Colonic mucosa (tissue), 4 donors: Measurements from ENCODE around the gene CDH4. TPM values are rescaled to one million over a fixed set of nuclear protein-coding genes. Genes with fewer than 3 reads are reported as not detected.

Experiments used
- DNase-seq: peaks from one replicate; pipeline ENCODE4 v3.0.0-alpha.2; 2020
- H3K27ac ChIP-seq: fragments of 200-600 bp; one replicate; pipeline ENCODE4 v1.8.0; 2021
- H3K27me3 ChIP-seq: fragments of 200-600 bp; one replicate; pipeline ENCODE4 v1.8.0; 2021
- H3K36me3 ChIP-seq: fragments of 200-600 bp; one replicate; pipeline ENCODE4 v1.8.0; 2021
- H3K4me1 ChIP-seq: fragments of 200-600 bp; one replicate; pipeline ENCODE4 v1.8.0; 2021; ENCODE audit warnings: mild to moderate bottlenecking
- H3K4me3 ChIP-seq: fragments of 200-600 bp; one replicate; pipeline ENCODE4 v1.8.0; 2021
- H3K9ac ChIP-seq, 2 donors: one replicate each; pipeline ENCODE4 v1.7.0; 2013; ENCODE audit warnings: control low read depth in 2 of 2, low read depth in 2 of 2, low read length in 2 of 2
- H3K9me3 ChIP-seq: fragments of 200-600 bp; one replicate; pipeline ENCODE4 v1.8.0; 2021
- intact Hi-C: fragments of 100-400 bp; cut with DNase I; formaldehyde crosslinking; loops from one replicate; pipeline ENCODE4 v1.14.1; 2022
- total RNA-seq, 2 donors: library from RNA; stranded (reverse); fragmentation: NEBNext Ultra II Directional in 1 of 2; extraction: Animal tissue kit (Norgen Biotek cat#: 25700) in 1 of 2; gene quantifications; one replicate each; pipeline ENCODE4 v1.2.1, GENCODE V29; 2021
- TF ChIP-seq, protein P1 (sequence below): fragments of 200-600 bp; IDR thresholded peaks from one replicate; pipeline ENCODE4 v1.8.0; 2022; ENCODE audit warnings: antibody characterized with exemption, mild to moderate bottlenecking
- donor health status: healthy.
- donor health status: DM: no; HTN: no; CAD: no.
- donor health status: DM: no; HTN: no; CAD: no.

Gene CDH4
- total RNA-seq, 2 donors from 2014 or later: 0.08 TPM; not detected in 1

DNA sequence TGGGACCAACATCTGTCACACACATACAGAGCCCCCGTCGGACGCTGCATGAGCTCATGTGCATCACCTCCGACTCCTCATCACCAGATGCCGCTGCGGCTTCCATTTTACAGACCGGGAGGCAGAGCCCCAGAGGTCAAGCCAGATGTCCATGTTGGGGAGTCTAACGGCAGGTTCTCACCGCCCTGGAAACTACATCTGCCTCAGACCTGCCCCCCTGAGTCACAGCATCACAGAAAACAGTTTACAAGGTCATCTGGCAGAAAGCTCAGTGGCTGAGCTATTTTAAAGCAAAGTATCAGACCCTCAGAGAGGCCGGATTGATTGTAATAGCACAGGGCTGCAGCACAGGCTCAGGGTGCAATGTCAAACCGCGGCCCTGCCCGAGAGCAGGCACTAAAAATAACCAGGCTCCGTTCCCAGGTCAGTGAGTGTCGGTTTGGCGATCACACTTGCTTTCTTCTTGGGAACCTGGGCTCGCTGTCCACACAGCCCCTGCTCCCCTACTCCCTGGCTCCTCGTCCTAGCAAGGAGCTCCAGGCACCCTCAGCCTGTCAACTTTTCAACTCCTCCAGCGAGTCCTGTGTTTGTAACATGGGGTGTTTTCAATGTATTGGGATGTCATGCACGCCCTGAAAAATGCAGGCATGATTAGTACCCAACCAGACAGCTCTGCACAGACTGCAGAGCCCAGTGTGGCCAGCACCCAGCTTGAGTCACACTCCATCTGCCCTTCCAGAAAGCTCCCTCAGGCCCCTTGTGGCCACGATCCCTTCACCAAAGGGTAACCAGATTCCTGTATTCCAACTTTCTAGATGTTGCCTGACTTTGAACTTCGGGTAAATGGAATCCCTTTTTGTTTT, 264.5 kb downstream of the CDH4 start:
- Histone ChIP-seq H3K9ac (no peak overlapping the region), H3K4me1 (no peaks in the 10 kb centered on the region), H3K27me3 (no peaks in the 10 kb centered on the region), H3K4me3 (no peak overlapping the region), H3K9me3 (no peaks in the 10 kb centered on the region), H3K36me3 (no peaks in the 10 kb centered on the region), H3K27ac (no peak overlapping the region)
- no peak for DNase-seq
- intact Hi-C loops: no loop called here
- TF ChIP-seq, protein P1, sequence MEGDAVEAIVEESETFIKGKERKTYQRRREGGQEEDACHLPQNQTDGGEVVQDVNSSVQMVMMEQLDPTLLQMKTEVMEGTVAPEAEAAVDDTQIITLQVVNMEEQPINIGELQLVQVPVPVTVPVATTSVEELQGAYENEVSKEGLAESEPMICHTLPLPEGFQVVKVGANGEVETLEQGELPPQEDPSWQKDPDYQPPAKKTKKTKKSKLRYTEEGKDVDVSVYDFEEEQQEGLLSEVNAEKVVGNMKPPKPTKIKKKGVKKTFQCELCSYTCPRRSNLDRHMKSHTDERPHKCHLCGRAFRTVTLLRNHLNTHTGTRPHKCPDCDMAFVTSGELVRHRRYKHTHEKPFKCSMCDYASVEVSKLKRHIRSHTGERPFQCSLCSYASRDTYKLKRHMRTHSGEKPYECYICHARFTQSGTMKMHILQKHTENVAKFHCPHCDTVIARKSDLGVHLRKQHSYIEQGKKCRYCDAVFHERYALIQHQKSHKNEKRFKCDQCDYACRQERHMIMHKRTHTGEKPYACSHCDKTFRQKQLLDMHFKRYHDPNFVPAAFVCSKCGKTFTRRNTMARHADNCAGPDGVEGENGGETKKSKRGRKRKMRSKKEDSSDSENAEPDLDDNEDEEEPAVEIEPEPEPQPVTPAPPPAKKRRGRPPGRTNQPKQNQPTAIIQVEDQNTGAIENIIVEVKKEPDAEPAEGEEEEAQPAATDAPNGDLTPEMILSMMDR: no peak

GRCh38 chr20:61517419-61517818, 265.4 kb downstream of the CDH4 start:
- Histone ChIP-seq H3K9ac (no peak overlapping the region), H3K9me3 (no peaks in the 10 kb centered on the region), H3K27ac (no peak overlapping the region), H3K4me1 (no peaks in the 10 kb centered on the region), H3K4me3 (no peak overlapping the region), H3K36me3 (no peaks in the 10 kb centered on the region), H3K27me3 (no peaks in the 10 kb centered on the region)
- TF ChIP-seq, protein P1: no peak
- intact Hi-C loops: no loop called here
- DNase-seq: no peak

- no peaks in the 10 kb centered on the region for H3K27me3 ChIP-seq
- DNase-seq: no peak
- intact Hi-C loops: no loop called here
Observed at GRCh38 chr20:61518424-61518951, 266.4 kb downstream of the CDH4 start.

GRCh38 chr20:61519488-61519887, 267.4 kb downstream of the CDH4 start:
- no peaks in the 10 kb centered on the region for H3K9me3 ChIP-seq
- intact Hi-C loops: no loop called here
- no peaks in the 10 kb centered on the region for H3K36me3 ChIP-seq
- no peaks in the 10 kb centered on the region for H3K27me3 ChIP-seq
- H3K4me3 ChIP-seq: no peak overlapping the region
- TF ChIP-seq, protein P1: no peak
- H3K27ac ChIP-seq: no peak overlapping the region
- no peak overlapping the region for H3K9ac ChIP-seq
- DNase-seq: no peak
- H3K4me1 ChIP-seq: no peaks in the 10 kb centered on the region

More at GRCh38 chr20:61518424-61518951, 266.4 kb downstream of the CDH4 start:
- H3K27ac ChIP-seq: no peak overlapping the region
- no peaks in the 10 kb centered on the region for H3K9me3 ChIP-seq
- H3K4me1 ChIP-seq: no peaks in the 10 kb centered on the region
- no peak overlapping the region for H3K9ac ChIP-seq
- TF ChIP-seq, protein P1: no peak
- no peaks in the 10 kb centered on the region for H3K36me3 ChIP-seq
- H3K4me3 ChIP-seq: no peak overlapping the region

DNA sequence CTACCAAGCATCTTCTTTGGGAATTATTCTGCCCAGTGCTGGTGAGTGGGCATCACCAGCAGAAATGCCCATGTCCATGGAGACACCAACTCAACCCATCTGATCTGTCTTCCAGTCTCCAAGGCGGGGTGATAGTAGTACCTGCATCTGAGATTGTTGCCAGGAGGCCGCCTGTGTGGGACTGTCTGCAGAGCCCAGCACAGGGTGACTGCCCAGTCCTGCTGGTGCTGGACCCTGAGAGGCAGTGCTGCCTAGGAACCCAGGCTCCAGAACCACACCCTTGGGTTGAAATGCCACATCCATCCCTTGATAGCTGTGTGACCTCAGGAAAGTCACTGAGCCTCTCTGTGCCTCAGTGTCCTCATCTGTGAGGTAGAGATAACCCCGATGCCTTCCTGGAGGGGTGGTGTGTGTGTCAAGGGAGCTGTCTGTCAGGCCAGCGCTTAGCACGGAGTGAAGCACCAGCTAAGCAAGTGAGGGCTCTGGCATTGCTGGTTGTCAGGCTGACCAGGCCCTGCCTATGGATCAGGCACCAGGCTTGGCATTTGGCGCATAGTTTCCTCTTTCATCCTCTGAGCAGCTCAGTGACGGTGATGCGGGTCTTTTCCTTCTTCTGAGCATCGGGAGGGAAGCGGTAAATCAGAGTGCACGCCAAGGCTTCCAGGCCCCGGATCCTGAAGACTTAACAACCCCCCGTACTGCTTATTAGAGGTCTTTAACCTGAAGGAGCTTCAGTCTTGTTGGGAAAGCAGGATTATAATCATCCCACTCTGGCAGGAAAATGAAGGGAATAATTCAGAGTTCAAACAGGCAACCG, 268.2 kb downstream of the CDH4 start:
- Histone ChIP-seq H3K36me3 (no peaks in the 10 kb centered on the region), H3K4me3 (no peak overlapping the region), H3K9ac (no peak overlapping the region), H3K27me3 (no peaks in the 10 kb centered on the region), H3K9me3 (no peaks in the 10 kb centered on the region), H3K27ac (no peak overlapping the region), H3K4me1 (no peaks in the 10 kb centered on the region)
- TF ChIP-seq, protein P1: no peak
- intact Hi-C loops: no loop called here
- no peak for DNase-seq
